Ascending aorta (tissue), 2 donors: ENCODE results near the gene APP. TPM values are rescaled to one million over a fixed set of nuclear protein-coding genes. Genes with fewer than 3 reads are reported as not detected.
"Not testable (repeated sequence)": the region's sequence is repeated elsewhere in the genome, so short reads cannot be mapped to it uniquely, and the experiment has no call there.

Source experiments
- DNase-seq, 2 donors: peaks; one replicate each; pipeline ENCODE4 v3.0.0-alpha.2; 2019; ENCODE audit warnings: low spot score in 2 of 2
- H3K27ac ChIP-seq, 2 donors: fragments of 200-600 bp; sonication (generic); one replicate each; pipeline ENCODE4 v1.5.1; 2016 to 2017; ENCODE audit warnings: mild to moderate bottlenecking in 1 of 2
- H3K27me3 ChIP-seq: fragments of 200-600 bp; sonication (generic); one replicate; pipeline ENCODE4 v1.5.1; 2017
- H3K36me3 ChIP-seq, 2 donors: fragments of 200-600 bp; sonication (generic); one replicate each; pipeline ENCODE4 v1.5.1; 2016
- H3K4me1 ChIP-seq, 2 donors: fragments of 200-600 bp; sonication (generic); one replicate each; pipeline ENCODE4 v1.5.1; 2016 to 2017; ENCODE audit warnings: mild to moderate bottlenecking in 1 of 2
- H3K4me3 ChIP-seq, 2 donors: fragments of 200-600 bp; sonication (generic); one replicate each; pipeline ENCODE4 v1.5.1; 2016 to 2017; ENCODE audit warnings: mild to moderate bottlenecking in 1 of 2
- H3K9me3 ChIP-seq, 2 donors: fragments of 200-600 bp; sonication (generic); one replicate each; pipeline ENCODE4 v1.5.1; 2016
- CTCF ChIP-seq, 3 experiments: fragments of 200-600 bp in 2 of 3; fragments of 450-650 bp in 1 of 3; sonication (generic) in 2 of 3; IDR thresholded peaks; one replicate each; pipeline ENCODE4 v1.5.1; 2016 to 2019; ENCODE audit warnings: antibody characterized with exemption in 3 of 3, mild to moderate bottlenecking in 1 of 3, moderate library complexity in 1 of 3
- intact Hi-C: fragments of 100-400 bp; cut with DNase I; formaldehyde crosslinking; loops from one replicate; pipeline ENCODE4 v1.15.1; 2023
- total RNA-seq: library from RNA; depleted of rRNA; stranded (reverse); fragments of >200 nt; gene quantifications from one replicate; pipeline ENCODE4 v1.1.0, GENCODE V29; 2016

Gene APP
- total RNA-seq, 1 donor from 2014 or later = 350 TPM

- intact Hi-C loops = no loop called here
- Histone ChIP-seq H3K36me3 (no peaks in the 10 kb centered on the region), H3K27me3 (no peaks in the 10 kb centered on the region), H3K9me3 (no peaks in the 10 kb centered on the region), H3K27ac (no peak overlapping the region), H3K4me3 (no peak overlapping the region), H3K4me1 (peaks cover 0 to 3% of the 10 kb centered on the region in 2 donors)
- no peak for TF ChIP-seq CTCF (IDR thresholded peaks at IDR 0.05)
- DNase-seq = no peak
Observed at GRCh38 chr21:26136671-26137070, 33.9 kb downstream of the APP start.

GRCh38 chr21:26135520-26135919 lies 35.0 kb downstream of the APP start:
- Histone ChIP-seq H3K27ac (no peak overlapping the region), H3K9me3 (no peaks in the 10 kb centered on the region), H3K36me3 (no peaks in the 10 kb centered on the region), H3K4me3 (no peak overlapping the region), H3K4me1 (peaks cover 0 to 3% of the 10 kb centered on the region in 2 donors), H3K27me3 (no peaks in the 10 kb centered on the region)
- no peak for TF ChIP-seq CTCF (IDR thresholded peaks at IDR 0.05)
- no peak for DNase-seq
- intact Hi-C loops = no loop called here

GRCh38 chr21:26131554-26131953 lies 39.0 kb downstream of the APP start:
- no peaks in the 10 kb centered on the region for H3K27me3 ChIP-seq
- H3K36me3 ChIP-seq = no peaks in the 10 kb centered on the region
- H3K9me3 ChIP-seq = no peaks in the 10 kb centered on the region
- peaks cover 0 to 5% of the 10 kb centered on the region in 2 donors for H3K4me1 ChIP-seq
- no peak overlapping the region for H3K4me3 ChIP-seq
- no peak overlapping the region for H3K27ac ChIP-seq
- no peak for TF ChIP-seq CTCF (IDR thresholded peaks at IDR 0.05)
- DNase-seq = no peak
- intact Hi-C loops = no loop called here

GRCh38 chr21:26131053-26131452 lies 39.5 kb downstream of the APP start:
- H3K27ac ChIP-seq, intact Hi-C loops: not testable (repeated sequence)

GRCh38 chr21:26130249-26130881 lies 40.2 kb downstream of the APP start:
- intact Hi-C loops = no loop called here

More at GRCh38 chr21:26131053-26131452, 39.5 kb downstream of the APP start:
- H3K27me3 ChIP-seq, H3K4me1 ChIP-seq, DNase-seq, H3K9me3 ChIP-seq, H3K4me3 ChIP-seq, H3K36me3 ChIP-seq: not testable (repeated sequence)

GRCh38 chr21:26127918-26128317 lies 42.7 kb downstream of the APP start:
- Histone ChIP-seq H3K27ac (no peak overlapping the region), H3K4me1 (peaks cover 4 to 31% of the 10 kb centered on the region in 2 donors), H3K4me3 (no peak overlapping the region), H3K36me3 (no peaks in the 10 kb centered on the region), H3K9me3 (no peaks in the 10 kb centered on the region), H3K27me3 (no peaks in the 10 kb centered on the region)
- intact Hi-C loops = no loop called here
- no peak for DNase-seq
- no peak for TF ChIP-seq CTCF (IDR thresholded peaks at IDR 0.05)

More at GRCh38 chr21:26130249-26130881, 40.2 kb downstream of the APP start:
- no peaks in the 10 kb centered on the region for H3K27me3 ChIP-seq
- no peaks in the 10 kb centered on the region for H3K36me3 ChIP-seq
- DNase-seq = no peak
- no peak overlapping the region for H3K27ac ChIP-seq
- H3K4me3 ChIP-seq = no peak overlapping the region
- no peak for TF ChIP-seq CTCF (IDR thresholded peaks at IDR 0.05)
- H3K9me3 ChIP-seq = no peaks in the 10 kb centered on the region
- peaks cover 0 to 11% of the 10 kb centered on the region in 2 donors for H3K4me1 ChIP-seq
